HG02981 (cell line): ENCODE measurements around the gene TMEM158.

Experiments
- ATAC-seq: cut with Tn5 transposase; IDR thresholded peaks from one replicate; pipeline ENCODE4 v1.9.1; 2021; ENCODE audit warnings: mild to moderate bottlenecking, moderate library complexity; ENCODE audit not compliant: unreplicated experiment

The TMEM158 gene

DNA sequence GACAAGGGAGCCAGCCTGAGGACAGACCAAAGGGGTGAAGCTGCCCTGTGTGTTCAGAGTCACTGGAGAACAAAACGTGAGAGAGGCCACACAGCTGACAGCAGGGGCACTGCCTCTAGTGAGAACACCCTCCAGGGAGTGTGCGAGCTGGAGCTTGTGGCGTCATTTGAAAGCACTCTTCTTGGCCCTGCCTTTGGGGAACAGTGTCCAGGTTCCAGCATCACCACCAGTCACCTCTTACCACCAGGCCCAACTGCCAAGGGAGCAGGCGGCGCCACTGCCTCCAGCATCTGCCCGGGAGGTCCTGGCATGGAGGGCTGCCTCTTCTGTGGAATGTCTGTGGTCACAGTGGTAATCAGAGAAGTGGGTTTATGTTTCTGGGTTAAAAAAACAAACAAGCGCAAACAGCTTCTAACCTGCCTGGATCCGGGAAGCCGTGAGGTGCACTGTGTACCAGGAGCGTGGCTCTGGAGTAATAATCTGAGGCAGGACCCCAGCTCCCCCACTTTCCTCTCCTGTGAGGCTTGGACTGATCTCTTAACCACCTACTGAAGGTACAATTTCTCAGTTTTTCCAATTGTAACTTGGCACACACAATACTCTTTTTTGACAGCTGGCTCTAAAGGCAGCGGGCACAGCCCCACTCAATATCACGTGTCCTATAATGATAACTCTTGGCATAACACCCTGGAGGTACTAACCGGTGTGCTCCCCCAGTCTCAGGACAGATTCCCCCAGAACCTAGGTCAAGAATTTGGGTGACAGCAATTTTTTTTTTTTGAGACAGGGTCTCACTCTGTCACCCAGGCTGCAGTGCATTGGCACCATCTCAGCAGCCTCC, 47.7 kb downstream of the TMEM158 start:
- no peak for ATAC-seq

DNA sequence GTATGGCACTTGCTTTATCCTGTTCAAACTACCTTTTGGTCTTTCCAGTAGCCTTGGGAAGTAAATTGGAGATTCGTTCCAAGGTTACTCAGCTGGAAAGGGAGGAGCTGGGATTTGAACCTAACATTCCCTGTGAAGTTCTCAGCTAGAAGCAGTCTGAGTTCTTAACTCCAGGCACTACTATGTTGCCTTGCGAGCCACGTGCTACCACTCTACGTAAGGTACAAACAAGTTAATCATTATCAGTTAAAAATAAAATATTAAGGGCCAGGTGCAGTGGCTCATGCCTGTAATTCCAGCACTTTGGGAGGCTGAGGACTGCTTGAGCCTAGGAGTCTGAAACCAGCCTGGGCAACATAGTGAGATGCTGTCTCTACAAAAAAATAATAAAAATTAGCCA, 49.2 kb downstream of the TMEM158 start:
- ATAC-seq, result no peak
